Spleen (tissue), 7 donors: Measurements from ENCODE around the gene MEI1.

Experiments
- CTCF ChIP-seq, 11 experiments: fragments of 200-600 bp in 7 of 11; fragments of 450-650 bp in 4 of 11; sonication (generic) in 4 of 11; IDR thresholded peaks in 8 of 11; conservative IDR thresholded peaks in 3 of 11; 1 replicate in 7 of 11; 2 replicates in 4 of 11; pipeline versions ENCODE4 v1.4.0 to v1.8.0; 2016 to 2021; ENCODE audit warnings: antibody characterized with exemption in 11 of 11, inconsistent platforms in 4 of 11, mild to moderate bottlenecking in 1 of 11
- POLR2A ChIP-seq, 3 donors: fragments of 450-650 bp; IDR thresholded peaks; one replicate each; pipeline ENCODE4 v1.5.1; 2017; ENCODE audit warnings: antibody characterized with exemption in 3 of 3, mild to moderate bottlenecking in 1 of 3
- donor health status: DM: no; HTN: no; CAD: no; lungs with moderate emphysema.
- donor health status: DM: no; HTN: no; CAD: no.
- donor health status: DM: no; HTN: no; CAD: no.

- TF ChIP-seq CTCF (IDR thresholded peaks at IDR 0.05 in 8 of 11, conservative IDR thresholded peaks at IDR 0.05 in 3 of 11) (no peak), POLR2A (IDR thresholded peaks at IDR 0.05) (no peak)
Observed at GRCh38 chr22:41842996-41843970, 144.0 kb downstream of the MEI1 start.
